ENCODE measurements around the gene MYO1D. TPM values are rescaled to one million over a fixed set of nuclear protein-coding genes. Genes with fewer than 3 reads are reported as not detected.

The MYO1D gene
- total and polyA plus RNA-seq, 2 of the 13 experiments (the other 11 are each of a cell fraction or from before 2014, with no cell fraction given): 13.2 to 17.3 TPM

- TF ChIP-seq ZNF362 (CRISPR knock-in tag; IDR thresholded peaks at IDR 0.05; ENCODE audit: borderline replicate concordance): no peak
- TF ChIP-seq, protein P1, sequence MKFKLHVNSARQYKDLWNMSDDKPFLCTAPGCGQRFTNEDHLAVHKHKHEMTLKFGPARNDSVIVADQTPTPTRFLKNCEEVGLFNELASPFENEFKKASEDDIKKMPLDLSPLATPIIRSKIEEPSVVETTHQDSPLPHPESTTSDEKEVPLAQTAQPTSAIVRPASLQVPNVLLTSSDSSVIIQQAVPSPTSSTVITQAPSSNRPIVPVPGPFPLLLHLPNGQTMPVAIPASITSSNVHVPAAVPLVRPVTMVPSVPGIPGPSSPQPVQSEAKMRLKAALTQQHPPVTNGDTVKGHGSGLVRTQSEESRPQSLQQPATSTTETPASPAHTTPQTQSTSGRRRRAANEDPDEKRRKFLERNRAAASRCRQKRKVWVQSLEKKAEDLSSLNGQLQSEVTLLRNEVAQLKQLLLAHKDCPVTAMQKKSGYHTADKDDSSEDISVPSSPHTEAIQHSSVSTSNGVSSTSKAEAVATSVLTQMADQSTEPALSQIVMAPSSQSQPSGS (CRISPR knock-in tag; IDR thresholded peaks at IDR 0.05): no peak
- peak; percentile 42; the same call in 1 of the 2 replicates for TF ChIP-seq ESRRA (CRISPR knock-in tag; IDR thresholded peaks at IDR 0.05; ENCODE audit: low read depth)
- no peak for TF ChIP-seq FOXA3 (CRISPR knock-in tag; IDR thresholded peaks at IDR 0.05)
- TF ChIP-seq FOXJ3 (CRISPR knock-in tag; IDR thresholded peaks at IDR 0.05; ENCODE audit: borderline replicate concordance): 0 out of 2 replicates have a peak, but pooled peaks have one; percentile 18
- TF ChIP-seq HOXA7 (CRISPR knock-in tag; IDR thresholded peaks at IDR 0.05): no peak
- TF ChIP-seq SALL1 (CRISPR knock-in tag; IDR thresholded peaks at IDR 0.05): no peak
- TF ChIP-seq, protein P2, sequence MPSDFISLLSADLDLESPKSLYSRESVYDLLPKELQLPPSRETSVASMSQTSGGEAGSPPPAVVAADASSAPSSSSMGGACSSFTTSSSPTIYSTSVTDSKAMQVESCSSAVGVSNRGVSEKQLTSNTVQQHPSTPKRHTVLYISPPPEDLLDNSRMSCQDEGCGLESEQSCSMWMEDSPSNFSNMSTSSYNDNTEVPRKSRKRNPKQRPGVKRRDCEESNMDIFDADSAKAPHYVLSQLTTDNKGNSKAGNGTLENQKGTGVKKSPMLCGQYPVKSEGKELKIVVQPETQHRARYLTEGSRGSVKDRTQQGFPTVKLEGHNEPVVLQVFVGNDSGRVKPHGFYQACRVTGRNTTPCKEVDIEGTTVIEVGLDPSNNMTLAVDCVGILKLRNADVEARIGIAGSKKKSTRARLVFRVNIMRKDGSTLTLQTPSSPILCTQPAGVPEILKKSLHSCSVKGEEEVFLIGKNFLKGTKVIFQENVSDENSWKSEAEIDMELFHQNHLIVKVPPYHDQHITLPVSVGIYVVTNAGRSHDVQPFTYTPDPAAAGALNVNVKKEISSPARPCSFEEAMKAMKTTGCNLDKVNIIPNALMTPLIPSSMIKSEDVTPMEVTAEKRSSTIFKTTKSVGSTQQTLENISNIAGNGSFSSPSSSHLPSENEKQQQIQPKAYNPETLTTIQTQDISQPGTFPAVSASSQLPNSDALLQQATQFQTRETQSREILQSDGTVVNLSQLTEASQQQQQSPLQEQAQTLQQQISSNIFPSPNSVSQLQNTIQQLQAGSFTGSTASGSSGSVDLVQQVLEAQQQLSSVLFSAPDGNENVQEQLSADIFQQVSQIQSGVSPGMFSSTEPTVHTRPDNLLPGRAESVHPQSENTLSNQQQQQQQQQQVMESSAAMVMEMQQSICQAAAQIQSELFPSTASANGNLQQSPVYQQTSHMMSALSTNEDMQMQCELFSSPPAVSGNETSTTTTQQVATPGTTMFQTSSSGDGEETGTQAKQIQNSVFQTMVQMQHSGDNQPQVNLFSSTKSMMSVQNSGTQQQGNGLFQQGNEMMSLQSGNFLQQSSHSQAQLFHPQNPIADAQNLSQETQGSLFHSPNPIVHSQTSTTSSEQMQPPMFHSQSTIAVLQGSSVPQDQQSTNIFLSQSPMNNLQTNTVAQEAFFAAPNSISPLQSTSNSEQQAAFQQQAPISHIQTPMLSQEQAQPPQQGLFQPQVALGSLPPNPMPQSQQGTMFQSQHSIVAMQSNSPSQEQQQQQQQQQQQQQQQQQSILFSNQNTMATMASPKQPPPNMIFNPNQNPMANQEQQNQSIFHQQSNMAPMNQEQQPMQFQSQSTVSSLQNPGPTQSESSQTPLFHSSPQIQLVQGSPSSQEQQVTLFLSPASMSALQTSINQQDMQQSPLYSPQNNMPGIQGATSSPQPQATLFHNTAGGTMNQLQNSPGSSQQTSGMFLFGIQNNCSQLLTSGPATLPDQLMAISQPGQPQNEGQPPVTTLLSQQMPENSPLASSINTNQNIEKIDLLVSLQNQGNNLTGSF (CRISPR knock-in tag; IDR thresholded peaks at IDR 0.05): no peak
- TF ChIP-seq ZNF678 (CRISPR knock-in tag; IDR thresholded peaks at IDR 0.05): no peak
- TF ChIP-seq MBD4 (IDR thresholded peaks at IDR 0.05; ENCODE audit: borderline replicate concordance, low read length): no peak
- peak; percentile 55; the same call in 1 of the 2 replicates for TF ChIP-seq RARA (CRISPR knock-in tag; IDR thresholded peaks at IDR 0.05)
- TF ChIP-seq AHR (CRISPR knock-in tag; IDR thresholded peaks at IDR 0.05): no peak
- TF ChIP-seq SSRP1 (CRISPR knock-in tag; IDR thresholded peaks at IDR 0.05): no peak
- 0 out of 2 replicates have a peak, but pooled peaks have one; percentile 23 for TF ChIP-seq GATAD2A (CRISPR knock-in tag; IDR thresholded peaks at IDR 0.05)
- TF ChIP-seq RFX5 (IDR thresholded peaks at IDR 0.05; ENCODE audit: low read depth, low read length): no peak
- TF ChIP-seq NFATC3 (CRISPR knock-in tag; IDR thresholded peaks at IDR 0.05): no peak
- TF ChIP-seq, protein P3, sequence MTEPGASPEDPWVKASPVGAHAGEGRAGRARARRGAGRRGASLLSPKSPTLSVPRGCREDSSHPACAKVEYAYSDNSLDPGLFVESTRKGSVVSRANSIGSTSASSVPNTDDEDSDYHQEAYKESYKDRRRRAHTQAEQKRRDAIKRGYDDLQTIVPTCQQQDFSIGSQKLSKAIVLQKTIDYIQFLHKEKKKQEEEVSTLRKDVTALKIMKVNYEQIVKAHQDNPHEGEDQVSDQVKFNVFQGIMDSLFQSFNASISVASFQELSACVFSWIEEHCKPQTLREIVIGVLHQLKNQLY (CRISPR knock-in tag; IDR thresholded peaks at IDR 0.05): no peak
- TF ChIP-seq THAP11 (CRISPR knock-in tag; IDR thresholded peaks at IDR 0.05): no peak
- no peak for TF ChIP-seq ZNF713 (CRISPR knock-in tag; IDR thresholded peaks at IDR 0.05)
- no peak for TF ChIP-seq GATA4 (IDR thresholded peaks at IDR 0.05; ENCODE audit: borderline replicate concordance, low read depth)
- TF ChIP-seq ZNF136 (CRISPR knock-in tag; IDR thresholded peaks at IDR 0.05; ENCODE audit: low read depth): no peak
- TF ChIP-seq NR2F6 (IDR thresholded peaks at IDR 0.05): peak; percentile 67
- peak; percentile 65 for TF ChIP-seq NR2F6 (CRISPR knock-in tag; IDR thresholded peaks at IDR 0.05)
- no peak for TF ChIP-seq ZFP41 (CRISPR knock-in tag; IDR thresholded peaks at IDR 0.05; ENCODE audit: borderline replicate concordance)
These were observed 27.1 kb upstream of the MYO1D start (continued) for GRCh38 chr17:32903774-32904673.

All from HepG2 (cell line).